Measurements from ENCODE around the gene FBXO24.
"Not testable (repeated sequence)": the region's sequence is repeated elsewhere in the genome, so short reads cannot be mapped to it uniquely, and the experiment has no call there.

Gene FBXO24

DNA sequence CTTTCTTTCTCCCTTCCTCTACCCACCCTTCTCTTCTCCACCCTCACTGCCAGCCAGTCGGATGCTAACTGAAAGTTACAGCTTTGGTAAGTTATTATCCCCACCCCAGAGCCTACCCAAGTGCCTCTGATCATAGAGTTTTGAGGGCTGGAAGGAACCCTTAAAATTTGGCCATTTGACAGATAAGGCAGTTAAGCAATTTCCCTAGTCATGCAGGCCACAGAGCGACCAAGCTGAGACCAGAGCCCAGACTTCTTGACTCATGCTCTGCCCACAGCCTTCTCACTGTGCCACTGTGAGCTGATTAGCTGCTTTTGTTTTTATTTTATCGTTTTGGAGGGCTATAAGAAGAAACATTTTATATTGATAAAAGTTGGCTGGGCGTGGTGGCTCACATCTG, 29.6 kb upstream of the FBXO24 start:
- DNase-seq (ENCODE audit: low read depth, low spot score) = no peak

- no peak for DNase-seq (ENCODE audit: low read depth, low spot score)
Measured at GRCh38 chr7:100559127-100559526, 27.0 kb upstream of the FBXO24 start.

DNA sequence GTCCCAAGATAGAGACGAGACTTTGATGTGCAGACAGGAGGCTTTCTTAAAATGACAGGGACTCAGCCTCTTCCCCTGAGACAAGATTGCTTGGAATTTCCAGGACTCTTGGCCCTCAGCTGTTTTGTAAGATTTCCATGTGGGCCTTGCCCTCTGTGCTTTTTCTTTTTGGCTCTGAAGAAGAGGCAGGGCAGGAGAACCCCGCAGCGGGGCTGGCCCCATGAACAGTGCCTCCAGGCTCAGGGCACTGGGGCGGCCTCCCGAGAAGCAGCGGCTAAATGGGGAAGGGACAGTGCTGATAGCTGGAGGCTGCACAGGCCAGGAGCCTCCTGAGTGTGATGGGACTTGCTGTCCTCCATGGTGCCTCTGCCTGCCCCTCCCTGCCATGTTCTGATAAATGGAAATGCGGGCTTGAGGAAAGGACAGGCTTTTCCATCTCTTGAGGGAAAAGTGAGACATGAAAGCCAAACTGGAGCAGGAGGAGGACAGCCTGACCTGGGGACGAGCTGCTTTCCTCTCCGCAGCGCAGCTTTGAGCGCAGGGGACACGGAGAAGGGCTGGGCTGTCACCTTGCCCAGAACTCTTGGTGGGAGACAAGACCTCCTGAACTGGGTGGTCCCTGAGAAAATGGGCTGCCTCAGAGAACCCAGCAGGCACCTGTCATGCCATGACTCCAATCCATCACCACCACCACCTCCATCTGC, 24.5 kb upstream of the FBXO24 start:
- no peak for DNase-seq (ENCODE audit: low read depth, low spot score)

DNA sequence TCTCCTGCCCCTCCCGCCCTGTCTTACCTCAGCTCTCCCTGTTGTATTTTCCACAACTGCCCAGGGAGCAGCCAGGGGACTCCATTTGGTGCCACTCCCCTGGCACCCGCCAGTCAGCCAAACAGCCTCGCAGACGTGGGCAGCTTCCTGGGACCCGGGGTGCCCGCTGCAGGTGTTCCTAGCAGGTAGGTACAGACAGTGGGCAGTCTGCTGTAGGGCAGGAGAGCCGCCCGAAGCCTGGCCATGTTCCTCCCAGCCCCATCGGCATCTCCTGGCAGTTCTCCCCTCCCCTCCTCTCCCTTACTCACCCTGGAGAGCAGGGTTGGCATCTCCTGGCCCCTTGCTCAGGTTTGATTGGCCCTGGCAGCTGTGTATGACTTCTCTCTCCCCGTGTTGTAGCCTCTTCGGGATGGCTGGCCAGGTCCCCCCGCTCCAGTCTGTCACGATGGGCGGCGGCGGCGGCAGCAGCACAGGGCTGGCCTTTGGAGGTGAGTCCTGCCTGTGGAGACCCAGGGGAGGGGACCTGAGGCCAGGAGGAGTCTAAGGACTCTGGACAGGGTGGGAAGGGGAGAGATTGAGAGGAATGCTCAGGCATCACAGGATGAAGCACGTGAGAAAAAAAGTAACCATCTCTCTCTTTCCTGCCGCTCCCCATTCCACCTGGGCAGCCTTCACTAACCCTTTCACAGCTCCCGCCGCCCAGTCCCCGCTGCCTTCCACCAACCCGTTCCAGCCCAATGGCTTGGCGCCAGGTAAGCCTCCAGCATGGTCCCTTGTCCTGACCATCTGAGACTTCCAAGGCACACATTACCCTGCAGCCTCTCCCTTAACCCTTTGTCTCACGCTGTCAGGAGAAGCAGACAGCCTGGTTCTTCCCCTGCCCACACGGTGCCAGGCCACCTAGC, 23.7 kb upstream of the FBXO24 start:
- no peak for DNase-seq (ENCODE audit: low read depth, low spot score)

GRCh38 chr7:100563100-100563564, 23.0 kb upstream of the FBXO24 start:
- DNase-seq (ENCODE audit: low read depth, low spot score) = no peak

- DNase-seq (ENCODE audit: low read depth, low spot score) = peak; percentile 71
Measured at GRCh38 chr7:100563809-100564400, 22.2 kb upstream of the FBXO24 start.

- DNase-seq (ENCODE audit: low read depth, low spot score) = not testable (repeated sequence)
Measured at GRCh38 chr7:100564405-100564804, 21.7 kb upstream of the FBXO24 start.

- DNase-seq (ENCODE audit: low read depth, low spot score) = no peak
Measured at GRCh38 chr7:100565133-100565571, 21.0 kb upstream of the FBXO24 start.

- no peak for DNase-seq (ENCODE audit: low read depth, low spot score)
Measured at GRCh38 chr7:100566018-100566531, 20.1 kb upstream of the FBXO24 start.

- no peak for DNase-seq (ENCODE audit: low read depth, low spot score)
Measured at GRCh38 chr7:100567031-100567730, 18.9 kb upstream of the FBXO24 start.

- no peak for DNase-seq (ENCODE audit: low read depth, low spot score)
Measured at GRCh38 chr7:100567751-100568175, 18.4 kb upstream of the FBXO24 start.

DNA sequence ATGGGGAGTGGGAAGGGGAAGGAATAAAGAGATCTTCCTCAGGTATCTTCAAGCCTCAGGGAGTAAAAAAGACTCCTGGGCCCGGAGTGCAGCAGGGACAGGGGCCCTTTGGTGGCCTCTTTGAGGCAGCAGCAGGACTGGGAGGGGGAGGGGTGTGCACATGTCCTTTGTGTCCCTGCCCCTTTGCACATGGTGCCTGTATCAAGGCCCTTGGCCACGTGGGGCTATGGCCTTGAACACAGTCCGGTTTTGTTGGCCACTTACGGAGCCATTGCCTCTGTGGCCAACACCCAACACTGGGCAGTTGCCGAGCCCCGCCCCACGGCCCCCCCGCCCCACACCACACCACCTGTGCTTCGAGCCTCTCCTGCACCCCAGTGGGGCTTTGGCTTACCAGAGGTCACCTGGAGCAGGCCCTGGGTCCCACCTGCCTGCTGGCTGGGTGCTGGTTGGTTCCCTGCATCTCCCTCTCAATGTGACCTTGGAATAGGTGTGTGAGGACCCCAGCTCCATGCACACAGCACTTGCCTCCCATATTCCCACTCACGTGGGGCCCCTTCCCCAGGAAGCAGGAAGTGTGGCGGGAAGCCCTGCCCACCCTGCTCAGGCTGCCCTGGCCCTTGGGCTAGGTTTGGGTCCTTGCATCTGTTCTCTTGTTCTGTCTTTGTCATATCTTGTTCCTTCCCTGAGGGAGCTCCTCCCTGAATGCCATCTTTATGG, 17.8 kb upstream of the FBXO24 start:
- no peak for DNase-seq (ENCODE audit: low read depth, low spot score)

GRCh38 chr7:100568896-100569844, 17.0 kb upstream of the FBXO24 start:
- no peak for DNase-seq (ENCODE audit: low read depth, low spot score)

DNA sequence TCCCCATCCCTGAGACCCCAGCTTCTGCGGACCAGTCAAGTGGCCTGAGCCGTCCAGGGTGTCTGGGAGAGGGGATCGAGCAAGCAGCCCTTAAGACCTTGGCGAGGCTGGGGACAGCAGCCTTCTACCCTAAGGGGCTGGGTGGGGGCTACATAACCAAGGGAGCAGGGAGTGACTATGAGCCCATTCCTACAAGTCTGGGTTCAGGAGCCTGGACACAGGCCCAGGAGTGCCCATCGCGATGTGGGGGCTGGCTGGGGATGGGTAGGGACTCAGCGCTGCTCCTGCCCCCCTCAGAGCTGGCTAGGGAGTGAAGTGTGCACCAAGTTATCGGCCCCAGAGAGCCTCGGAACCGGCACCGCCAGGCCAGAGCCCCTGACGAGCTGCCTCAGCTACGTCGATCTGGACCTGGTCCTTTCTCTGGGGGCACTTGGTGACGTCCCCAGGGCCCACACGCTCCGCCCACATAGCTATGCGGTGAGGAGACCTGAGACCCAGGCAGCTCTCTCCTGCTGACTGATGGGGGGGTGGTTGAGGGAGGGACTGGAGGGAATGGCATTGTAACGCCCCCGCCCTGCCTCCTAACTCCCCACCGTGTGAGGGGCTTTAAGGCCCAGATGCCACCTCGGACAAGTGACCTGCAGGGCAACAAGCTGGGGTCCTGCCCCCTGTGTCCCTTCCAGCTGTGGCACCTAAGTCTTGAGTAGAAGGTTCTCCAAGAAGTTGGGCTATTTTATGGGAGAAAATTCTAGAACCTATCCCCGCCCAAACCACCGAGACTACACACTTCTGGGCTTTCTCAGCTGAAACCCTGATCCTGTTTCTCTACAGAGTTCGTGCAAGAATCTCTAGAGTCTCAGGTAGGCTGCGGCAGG, 14.9 kb upstream of the FBXO24 start:
- DNase-seq (ENCODE audit: low read depth, low spot score) = no peak

DNA sequence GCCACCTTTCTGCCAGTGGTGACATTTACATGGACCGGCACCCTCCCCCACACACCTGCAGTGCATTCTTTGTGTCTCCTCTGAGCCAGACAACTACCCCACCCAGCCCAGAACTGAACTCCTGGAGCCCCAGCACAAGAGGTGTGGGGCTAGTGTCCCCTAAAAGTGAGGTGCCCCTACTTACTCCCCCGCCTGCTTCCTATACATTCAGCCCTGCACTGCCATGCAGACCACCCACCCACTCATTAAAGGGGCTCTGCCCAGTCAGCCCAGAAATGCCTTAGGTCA, 14.4 kb upstream of the FBXO24 start:
- DNase-seq (ENCODE audit: low read depth, low spot score) = no peak

DNA sequence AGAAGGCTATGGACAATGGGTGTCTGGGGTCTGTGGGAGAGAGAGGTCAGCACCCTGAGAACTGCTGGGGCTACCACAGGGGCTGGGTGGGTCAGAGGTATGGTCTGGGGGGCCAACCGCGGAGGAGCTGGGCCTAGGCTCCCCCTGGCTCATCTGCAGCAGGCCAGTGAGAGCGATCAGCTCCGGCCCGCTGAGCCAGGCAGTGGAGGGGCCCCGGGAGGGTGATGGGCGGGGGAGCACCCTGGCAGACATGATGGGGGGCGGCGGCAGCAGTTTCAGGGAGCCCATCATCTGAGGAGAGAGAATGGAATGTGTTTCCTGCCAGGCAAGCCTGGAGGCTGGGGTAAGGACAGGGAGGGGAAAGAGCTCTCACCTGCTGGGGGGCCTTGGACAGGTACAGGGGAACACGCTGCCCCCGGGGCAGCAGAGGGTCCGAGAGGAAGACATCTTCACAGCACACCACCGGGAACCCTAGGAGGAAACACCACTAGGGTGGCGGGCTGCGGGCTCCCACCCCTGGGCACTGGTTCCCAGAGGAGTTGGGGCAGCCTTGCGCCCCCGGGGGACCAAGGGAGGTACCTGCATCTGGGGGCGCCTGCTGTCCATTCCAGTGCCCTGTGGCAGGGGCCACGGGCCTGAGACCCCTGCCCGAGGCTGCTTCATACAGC, 13.7 kb upstream of the FBXO24 start:
- no peak for DNase-seq (ENCODE audit: low read depth, low spot score)

DNA sequence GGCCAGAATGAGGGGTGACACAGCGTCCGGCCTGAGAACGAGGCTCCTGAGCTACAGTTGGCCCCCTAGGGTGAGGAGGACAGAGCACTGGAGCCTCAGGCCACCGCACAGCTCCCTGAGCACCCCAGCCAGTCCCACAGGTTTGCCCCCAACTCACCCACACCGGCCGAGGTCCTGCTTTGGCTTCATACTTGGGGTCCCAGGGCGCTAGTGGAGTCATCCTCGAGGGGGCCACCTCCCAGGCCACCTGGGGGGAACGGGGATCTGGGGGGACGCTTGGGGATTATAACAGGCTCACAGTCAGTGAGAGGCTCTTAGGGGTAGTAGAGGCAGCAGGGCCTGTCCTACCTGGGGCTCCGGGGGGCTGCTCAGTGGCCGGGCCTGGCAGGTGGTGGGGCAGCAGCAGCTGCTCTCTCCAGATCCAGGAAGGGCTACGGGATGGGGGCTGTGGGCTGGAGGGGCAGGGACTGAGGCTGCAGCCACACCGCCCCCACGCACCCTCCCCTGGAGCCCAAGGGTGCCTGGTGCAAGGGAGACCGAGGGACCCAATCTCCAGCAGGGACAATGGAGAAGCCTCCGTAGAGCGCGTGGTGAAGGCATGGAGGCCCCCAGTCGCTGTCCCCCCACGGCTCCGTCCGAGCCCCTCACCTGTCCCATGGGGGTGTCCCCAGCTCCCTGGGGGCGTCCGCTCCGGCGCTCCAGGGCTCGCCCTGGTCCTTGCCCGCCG, 13.0 kb upstream of the FBXO24 start:
- DNase-seq (ENCODE audit: low read depth, low spot score) = no peak
